DND-41 (cell line): ENCODE data around the gene IGSF21.

Experiments used
- ATAC-seq: fragments of 200-7000 bp; cut with Tn5 transposase; 3 replicates; pipeline ENCODE4 v1.9.1; 2021; ENCODE audit warnings: low read depth; ENCODE audit not compliant: insufficient read depth
- DNase-seq: peaks from one replicate; pipeline ENCODE4 v3.0.0-alpha.2; 2020
- H2AFZ ChIP-seq: 2 replicates; pipeline ENCODE4 v1.6.0; 2012; ENCODE audit warnings: low read depth, low read length
- H3K27ac ChIP-seq: 2 replicates; pipeline ENCODE4 v1.5.1; 2012; ENCODE audit warnings: low read length, inconsistent platforms
- H3K27me3 ChIP-seq: fragments of 200-600 bp; sonication (generic); 2 replicates; pipeline ENCODE4 v1.6.0; 2012; ENCODE audit warnings: low read length, mild to moderate bottlenecking, inconsistent platforms; ENCODE audit not compliant: insufficient read depth, poor library complexity
- H3K36me3 ChIP-seq: 2 replicates; pipeline ENCODE4 v1.5.1; 2012; ENCODE audit warnings: low read length, inconsistent platforms; ENCODE audit not compliant: insufficient read depth
- H3K4me1 ChIP-seq: 2 replicates; pipeline ENCODE4 v1.5.1; 2012; ENCODE audit warnings: mild to moderate bottlenecking, low read length; ENCODE audit not compliant: insufficient read depth
- H3K4me2 ChIP-seq: 2 replicates; pipeline ENCODE4 v1.6.0; 2012; ENCODE audit warnings: mild to moderate bottlenecking, moderate library complexity, low read length, inconsistent platforms; ENCODE audit not compliant: insufficient read depth
- H3K4me3 ChIP-seq, 2 experiments: fragments of 200-600 bp in 1 of 2; shearing (Covaris generic) in 1 of 2; 2 replicates each; pipeline ENCODE4 v1.5.1; 2012 to 2016; ENCODE audit warnings: inconsistent platforms in 2 of 2, low read length in 2 of 2, mild to moderate bottlenecking in 2 of 2, low read depth in 1 of 2, moderate library complexity in 1 of 2
- H3K79me2 ChIP-seq: 2 replicates; pipeline ENCODE4 v1.6.0; 2012; ENCODE audit warnings: low read length, inconsistent platforms; ENCODE audit not compliant: insufficient read depth
- H3K9ac ChIP-seq: 2 replicates; pipeline ENCODE4 v1.6.0; 2012; ENCODE audit warnings: low read depth, mild to moderate bottlenecking, inconsistent platforms, low read length, moderate library complexity
- H3K9me3 ChIP-seq: 2 replicates; pipeline ENCODE4 v1.5.1; 2012; ENCODE audit warnings: low read length, moderate library complexity, mild to moderate bottlenecking, inconsistent platforms; ENCODE audit not compliant: insufficient read depth, severe bottlenecking
- H4K20me1 ChIP-seq: 2 replicates; pipeline ENCODE4 v1.6.0; 2012; ENCODE audit warnings: low read length; ENCODE audit not compliant: insufficient read depth
- CTCF ChIP-seq: IDR thresholded peaks from 2 replicates; pipeline ENCODE4 v1.5.1; 2012; ENCODE audit warnings: borderline replicate concordance, low read length, moderate library complexity, mild to moderate bottlenecking; ENCODE audit not compliant: poor library complexity, severe bottlenecking; ENCODE audit errors: extremely low read depth
- EZH2 ChIP-seq: IDR thresholded peaks from 3 replicates; pipeline ENCODE4 v1.6.1; 2012; ENCODE audit warnings: borderline replicate concordance, low read depth, mild to moderate bottlenecking, moderate library complexity, low read length, inconsistent platforms; ENCODE audit not compliant: severe bottlenecking

IGSF21 gene

GRCh38 chr1:18376661-18377060 lies 269.1 kb downstream of the IGSF21 start:
- Histone ChIP-seq H3K79me2 (no peaks in the 10 kb centered on the region), H3K4me2 (no peak overlapping the region), H3K27me3 (no peaks in the 10 kb centered on the region), H3K36me3 (no peaks in the 10 kb centered on the region), H3K4me1 (no peaks in the 10 kb centered on the region), H3K9ac (no peak overlapping the region), H3K9me3 (no peaks in the 10 kb centered on the region), H4K20me1 (no peaks in the 10 kb centered on the region), H2AFZ (no peak overlapping the region), H3K4me3 (no peak overlapping the region), H3K27ac (no peak overlapping the region)
- TF ChIP-seq EZH2, result no peak
- TF ChIP-seq CTCF, result no peak
- no peak for ATAC-seq
- DNase-seq, result no peak

GRCh38 chr1:18380288-18380687 lies 272.7 kb downstream of the IGSF21 start:
- DNase-seq (no peak), ATAC-seq (no peak)
- Histone ChIP-seq H4K20me1 (no peaks in the 10 kb centered on the region), H2AFZ (no peak overlapping the region), H3K79me2 (no peaks in the 10 kb centered on the region), H3K4me2 (no peak overlapping the region), H3K36me3 (no peaks in the 10 kb centered on the region), H3K9ac (no peak overlapping the region), H3K4me1 (no peaks in the 10 kb centered on the region), H3K4me3 (no peak overlapping the region), H3K27ac (no peak overlapping the region), H3K9me3 (no peaks in the 10 kb centered on the region), H3K27me3 (peaks cover 9% of the 10 kb centered on the region)
- TF ChIP-seq EZH2 (no peak), CTCF (no peak)

- no peaks in the 10 kb centered on the region for H3K79me2 ChIP-seq
- TF ChIP-seq EZH2, result no peak
- TF ChIP-seq CTCF, result no peak
- peaks cover 23% of the 10 kb centered on the region for H3K27me3 ChIP-seq
- DNase-seq, result no peak
- no peak overlapping the region for H3K4me3 ChIP-seq
- no peaks in the 10 kb centered on the region for H3K36me3 ChIP-seq
- H3K4me2 ChIP-seq, result no peak overlapping the region
- no peak for ATAC-seq
- H4K20me1 ChIP-seq, result 0 out of 2 replicates have a peak, but pooled peaks cover 5% of the 10 kb centered on the region
- H2AFZ ChIP-seq, result no peak overlapping the region
- H3K4me1 ChIP-seq, result no peaks in the 10 kb centered on the region
- no peak overlapping the region for H3K9ac ChIP-seq
- no peaks in the 10 kb centered on the region for H3K9me3 ChIP-seq
- no peak overlapping the region for H3K27ac ChIP-seq
These were observed 276.5 kb downstream of the IGSF21 start for GRCh38 chr1:18384059-18384458.

- Histone ChIP-seq H3K4me3 (no peak overlapping the region), H2AFZ (no peak overlapping the region), H3K79me2 (no peaks in the 10 kb centered on the region), H3K36me3 (no peaks in the 10 kb centered on the region), H3K9ac (no peak overlapping the region), H3K4me1 (no peaks in the 10 kb centered on the region), H3K9me3 (no peaks in the 10 kb centered on the region), H3K4me2 (no peak overlapping the region), H4K20me1 (0 out of 2 replicates have a peak, but pooled peaks cover 5% of the 10 kb centered on the region), H3K27ac (no peak overlapping the region), H3K27me3 (peaks cover 23% of the 10 kb centered on the region)
- DNase-seq (no peak), ATAC-seq (no peak)
- TF ChIP-seq EZH2 (no peak), CTCF (no peak)
These were observed 276.9 kb downstream of the IGSF21 start for GRCh38 chr1:18384471-18384870.
